Measurements from ENCODE around the gene MCF2L2.

- no peak for TF ChIP-seq EZH2 (IDR thresholded peaks at IDR 0.05; ENCODE audit: insufficient read depth, poor library complexity, severe bottlenecking)
- no peak for TF ChIP-seq EZH2phosphoT487 (IDR thresholded peaks at IDR 0.05; ENCODE audit: insufficient read depth, low read depth)
Observed at GRCh38 chr3:183369117-183369516, 59.3 kb downstream of the MCF2L2 start.
